Mammary epithelial cell (primary cell): ENCODE results near the gene JMJD8.

ENCODE experiments used
- CTCF ChIP-seq, 2 donors: IDR thresholded peaks in 1 of 2; conservative IDR thresholded peaks in 1 of 2; 2 replicates each; pipeline ENCODE4 v1.5.1; 2011 to 2012; ENCODE audit warnings: inconsistent platforms in 2 of 2, low read length in 2 of 2, mild to moderate bottlenecking in 2 of 2, control low read depth in 1 of 2, low read depth in 1 of 2; ENCODE audit not compliant: insufficient read depth in 1 of 2; ENCODE audit errors: extremely low read depth in 1 of 2
- EZH2 ChIP-seq: IDR thresholded peaks from 2 replicates; pipeline ENCODE4 v1.6.1; 2012; ENCODE audit warnings: low read length, inconsistent platforms, borderline replicate concordance

GRCh38 chr16:715477-716199, 31.5 kb upstream of the JMJD8 start:
- TF ChIP-seq CTCF (conservative IDR thresholded peaks at IDR 0.05 in 1 of 2, IDR thresholded peaks at IDR 0.05 in 1 of 2; ENCODE audit: extremely low read depth in 1 of 2, insufficient read depth in 1 of 2, low read depth in 1 of 2, low read length in 2 of 2): peak in 1 of 2 donors; percentile 14
- no peak for TF ChIP-seq EZH2
